CD14-positive monocyte (primary cell): ENCODE data around the gene PKNOX2. TPM values are rescaled to one million over a fixed set of nuclear protein-coding genes. Genes with fewer than 3 reads are reported as not detected.

Experiments used
- DNase-seq, 3 donors: peaks; one replicate each; pipeline ENCODE4 v3.0.0-alpha.2; 2011 to 2022
- H2AFZ ChIP-seq: 2 replicates; pipeline ENCODE4 v1.6.0; 2012; ENCODE audit warnings: mild to moderate bottlenecking, low read depth, low read length, inconsistent platforms; ENCODE audit not compliant: insufficient read depth, poor library complexity, severe bottlenecking
- H3K27ac ChIP-seq, 2 donors: 1 replicate in 1 of 2; 2 replicates in 1 of 2; pipeline ENCODE4 v1.5.1; 2012 to 2013; ENCODE audit warnings: low read length in 2 of 2, control low read depth in 1 of 2, inconsistent platforms in 1 of 2, low read depth in 1 of 2, mild to moderate bottlenecking in 1 of 2
- H3K27me3 ChIP-seq, 2 donors: one replicate each; pipeline versions ENCODE4 v1.6.0 to v1.6.1; 2011 to 2013; ENCODE audit warnings: low read length in 2 of 2; ENCODE audit not compliant: control insufficient read depth in 2 of 2, insufficient read depth in 2 of 2
- H3K36me3 ChIP-seq, 2 donors: replicated peaks in 1 of 2; 1 replicate in 1 of 2; 2 replicates in 1 of 2; pipeline versions ENCODE4 v1.5.1 to v1.6.1; 2012 to 2013; ENCODE audit warnings: low read length in 2 of 2, control low read depth in 1 of 2, inconsistent platforms in 1 of 2, mild to moderate bottlenecking in 1 of 2; ENCODE audit not compliant: insufficient read depth in 2 of 2, control insufficient read depth in 1 of 2
- H3K4me1 ChIP-seq, 2 donors: 1 replicate in 1 of 2; 2 replicates in 1 of 2; pipeline versions ENCODE4 v1.5.1 to v1.6.1; 2012 to 2013; ENCODE audit warnings: low read length in 2 of 2, control low read depth in 1 of 2, inconsistent platforms in 1 of 2, mild to moderate bottlenecking in 1 of 2, moderate library complexity in 1 of 2; ENCODE audit not compliant: insufficient read depth in 2 of 2, control insufficient read depth in 1 of 2
- H3K4me2 ChIP-seq: replicated peaks from 2 replicates; pipeline ENCODE3; 2012; ENCODE audit warnings: low read length, moderate library complexity, mild to moderate bottlenecking; ENCODE audit not compliant: poor library complexity, severe bottlenecking; ENCODE audit errors: extremely low read depth
- H3K4me3 ChIP-seq, 3 experiments: fragments of 200-600 bp in 1 of 3; sonication (generic) in 1 of 3; replicated peaks in 1 of 3; 1 replicate in 2 of 3; 2 replicates in 1 of 3; pipeline ENCODE4 v1.5.1; 2011 to 2013; ENCODE audit warnings: low read length in 3 of 3, mild to moderate bottlenecking in 3 of 3, control low read depth in 2 of 3, low read depth in 2 of 3, inconsistent platforms in 1 of 3, moderate library complexity in 1 of 3
- H3K79me2 ChIP-seq: 2 replicates; pipeline ENCODE4 v1.6.0; 2012; ENCODE audit warnings: mild to moderate bottlenecking, control low read depth, inconsistent platforms, low read length, moderate library complexity; ENCODE audit not compliant: insufficient read depth
- H3K9ac ChIP-seq: 2 replicates; pipeline ENCODE4 v1.6.0; 2017; ENCODE audit warnings: low read length, mild to moderate bottlenecking; ENCODE audit not compliant: insufficient read depth, poor library complexity, severe bottlenecking
- H3K9me3 ChIP-seq, 2 donors: replicated peaks in 1 of 2; 1 replicate in 1 of 2; 2 replicates in 1 of 2; pipeline versions ENCODE4 v1.5.1 to v1.6.1; 2012 to 2013; ENCODE audit warnings: low read length in 2 of 2, control low read depth in 1 of 2; ENCODE audit not compliant: control insufficient read depth in 1 of 2, insufficient read depth in 1 of 2
- H4K20me1 ChIP-seq: 2 replicates; pipeline ENCODE4 v1.6.0; 2012; ENCODE audit warnings: mild to moderate bottlenecking, low read length, control low read depth, moderate library complexity; ENCODE audit not compliant: insufficient read depth
- H3K27ac Mint-ChIP-seq, 7 donors: one replicate each; pipeline ENCODE4 v1.8.0; 2020; ENCODE audit warnings: mild to moderate bottlenecking in 7 of 7, mixed read lengths in 7 of 7, moderate library complexity in 6 of 7, inconsistent platforms in 2 of 7
- H3K27me3 Mint-ChIP-seq, 3 donors: one replicate each; pipeline ENCODE4 v1.8.0; 2021 to 2022; ENCODE audit warnings: low read depth in 3 of 3, mild to moderate bottlenecking in 3 of 3, mixed read lengths in 3 of 3, moderate library complexity in 3 of 3, inconsistent platforms in 1 of 3
- H3K36me3 Mint-ChIP-seq, 2 donors: one replicate each; pipeline ENCODE4 v1.8.0; 2020; ENCODE audit warnings: mixed read lengths in 2 of 2, inconsistent platforms in 1 of 2, mild to moderate bottlenecking in 1 of 2
- H3K4me1 Mint-ChIP-seq: one replicate; pipeline ENCODE4 v1.8.0; 2020; ENCODE audit warnings: mild to moderate bottlenecking, mixed read lengths
- H3K4me3 Mint-ChIP-seq, 2 donors: one replicate each; pipeline ENCODE4 v1.8.0; 2020; ENCODE audit warnings: mild to moderate bottlenecking in 2 of 2, mixed read lengths in 2 of 2, moderate library complexity in 1 of 2
- H3K9me3 Mint-ChIP-seq, 7 donors: one replicate each; pipeline ENCODE4 v1.8.0; 2020 to 2022; ENCODE audit warnings: mixed read lengths in 7 of 7, mild to moderate bottlenecking in 6 of 7, moderate library complexity in 6 of 7, inconsistent platforms in 2 of 7
- WGBS: methylation state at CpG from one replicate; pipeline ENCODE4 v1.1.5; 2013; ENCODE audit warnings: missing lambda C conversion rate; ENCODE audit not compliant: insufficient coverage; 5-methylcytosine and 5-hydroxymethylcytosine counted together
- intact Hi-C, 2 donors: fragments of 100-400 bp; cut with micrococcal nuclease; formaldehyde crosslinking; loops; one replicate each; pipeline versions ENCODE4 v1.15.0 to v1.15.1; 2023
- polyA plus RNA-seq, 3 donors: library from polyadenylated mRNA; depleted of rRNA in 1 of 3; unstranded in 2 of 3; stranded (reverse) in 1 of 3; fragments of 300-500 nt in 2 of 3; fragments of >200 nt in 1 of 3; fragmentation: Illumina TruSeq in 2 of 3; gene quantifications; 1 replicate in 2 of 3; 2 replicates in 1 of 3; pipeline ENCODE4 v1.2.3, GENCODE V29; 2012 to 2021
- TF ChIP-seq, protein P1 (sequence below): fragments of 200-600 bp; IDR thresholded peaks from one replicate; pipeline ENCODE4 v1.8.0; 2022; ENCODE audit warnings: antibody characterized with exemption, mild to moderate bottlenecking

PKNOX2 gene
- polyA plus RNA-seq, 3 donors: not detected

GRCh38 chr11:125247431-125247830 lies 82.9 kb downstream of the PKNOX2 start:
- Histone ChIP-seq H3K9me3 (no peaks in the 10 kb centered on the region), H3K79me2 (no peaks in the 10 kb centered on the region), H3K4me3 (no peak overlapping the region), H4K20me1 (no peaks in the 10 kb centered on the region), H3K9ac (no peak overlapping the region), H3K4me1 (no peaks in the 10 kb centered on the region), H3K27me3 (no peaks in the 10 kb centered on the region), H3K27ac (no peak overlapping the region), H3K4me2 (no peak overlapping the region), H3K36me3 (no peaks in the 10 kb centered on the region), H2AFZ (no peak overlapping the region)
- WGBS: 90% methylated on average over 2 of the region's 2 CpGs
- intact Hi-C loops: no loop called here
- no peak for DNase-seq
- no peak overlapping the region for H3K27ac Mint-ChIP-seq
- H3K36me3 Mint-ChIP-seq: no peaks in the 10 kb centered on the region
- no peak overlapping the region for H3K4me3 Mint-ChIP-seq
- peaks cover 4 to 5% (median 4%) of the 10 kb centered on the region in 3 donors for H3K27me3 Mint-ChIP-seq
- TF ChIP-seq, protein P1, sequence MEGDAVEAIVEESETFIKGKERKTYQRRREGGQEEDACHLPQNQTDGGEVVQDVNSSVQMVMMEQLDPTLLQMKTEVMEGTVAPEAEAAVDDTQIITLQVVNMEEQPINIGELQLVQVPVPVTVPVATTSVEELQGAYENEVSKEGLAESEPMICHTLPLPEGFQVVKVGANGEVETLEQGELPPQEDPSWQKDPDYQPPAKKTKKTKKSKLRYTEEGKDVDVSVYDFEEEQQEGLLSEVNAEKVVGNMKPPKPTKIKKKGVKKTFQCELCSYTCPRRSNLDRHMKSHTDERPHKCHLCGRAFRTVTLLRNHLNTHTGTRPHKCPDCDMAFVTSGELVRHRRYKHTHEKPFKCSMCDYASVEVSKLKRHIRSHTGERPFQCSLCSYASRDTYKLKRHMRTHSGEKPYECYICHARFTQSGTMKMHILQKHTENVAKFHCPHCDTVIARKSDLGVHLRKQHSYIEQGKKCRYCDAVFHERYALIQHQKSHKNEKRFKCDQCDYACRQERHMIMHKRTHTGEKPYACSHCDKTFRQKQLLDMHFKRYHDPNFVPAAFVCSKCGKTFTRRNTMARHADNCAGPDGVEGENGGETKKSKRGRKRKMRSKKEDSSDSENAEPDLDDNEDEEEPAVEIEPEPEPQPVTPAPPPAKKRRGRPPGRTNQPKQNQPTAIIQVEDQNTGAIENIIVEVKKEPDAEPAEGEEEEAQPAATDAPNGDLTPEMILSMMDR: no peak
- no peaks in the 10 kb centered on the region for H3K4me1 Mint-ChIP-seq
- H3K9me3 Mint-ChIP-seq: no peaks in the 10 kb centered on the region

DNA sequence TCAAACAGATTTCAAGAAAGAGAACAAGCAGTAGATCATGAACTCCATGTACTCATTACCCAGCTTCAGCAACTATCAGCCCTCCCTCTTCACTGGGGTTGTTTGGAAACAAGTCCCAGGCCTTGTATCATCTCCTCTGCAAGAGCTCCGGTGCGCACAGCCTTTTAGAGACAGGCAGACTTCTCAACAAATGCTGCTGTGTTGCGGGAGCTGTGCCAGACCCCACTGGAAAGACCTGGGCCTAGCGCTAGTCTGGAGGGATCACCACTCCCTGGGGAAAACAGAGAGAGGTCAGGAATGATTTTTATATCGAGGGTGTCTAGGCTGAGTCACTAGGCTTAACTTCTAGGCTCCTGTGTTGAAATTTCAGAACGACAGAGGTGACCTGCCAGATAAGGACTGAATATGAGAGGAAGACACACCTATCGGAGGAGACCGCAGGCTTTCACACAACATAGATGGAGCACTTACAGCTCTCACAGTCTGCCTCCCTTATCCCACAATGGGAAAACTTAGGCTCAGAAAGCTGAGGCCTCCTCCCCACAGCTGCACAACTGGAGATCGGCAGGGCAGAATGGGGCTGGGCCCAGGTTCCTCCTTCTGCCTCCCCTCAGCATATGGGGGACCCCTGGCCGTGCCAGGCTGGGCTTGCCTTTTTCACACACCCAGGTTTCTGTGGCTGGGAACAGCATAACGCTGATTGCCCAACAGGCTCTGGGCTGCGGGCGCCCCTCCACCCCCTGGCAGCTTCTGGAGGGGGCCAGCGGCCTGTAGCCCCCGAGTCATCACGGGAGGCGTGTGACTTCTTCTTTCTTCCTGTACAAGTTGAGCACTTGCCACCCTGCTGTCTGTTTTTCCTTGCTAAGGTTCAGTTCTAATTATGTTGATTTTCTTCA lies 86.0 kb downstream of the PKNOX2 start:
- Mint-ChIP-seq H3K27ac (no peak overlapping the region), H3K27me3 (peaks cover 2 to 9% (median 3%) of the 10 kb centered on the region in 3 donors), H3K36me3 (no peaks in the 10 kb centered on the region), H3K4me3 (no peak overlapping the region), H3K4me1 (no peaks in the 10 kb centered on the region), H3K9me3 (no peaks in the 10 kb centered on the region)
- 31% methylated on average over 11 of the region's 17 CpGs for WGBS
- intact Hi-C loops: no loop called here
- no peaks in the 10 kb centered on the region for H3K4me1 ChIP-seq
- H3K36me3 ChIP-seq: no peaks in the 10 kb centered on the region
- no peak overlapping the region for H3K27ac ChIP-seq
- no peaks in the 10 kb centered on the region for H3K9me3 ChIP-seq
- H4K20me1 ChIP-seq: no peaks in the 10 kb centered on the region
- no peak for DNase-seq
- H3K9ac ChIP-seq: no peak overlapping the region
- no peak overlapping the region for H3K4me2 ChIP-seq
- H3K27me3 ChIP-seq: no peaks in the 10 kb centered on the region
- no peaks in the 10 kb centered on the region for H3K79me2 ChIP-seq
- TF ChIP-seq, protein P1: no peak
- no peak overlapping the region for H3K4me3 ChIP-seq
- no peak overlapping the region for H2AFZ ChIP-seq
